GM10248 (cell line): ENCODE results near the gene SLC7A9.

ENCODE experiments used
- CTCF ChIA-PET: fragments of 300-600 bp; sonication (Branson Sonifier 250); formaldehyde crosslinking; extraction: SDS; loops from one replicate; lab custom pipeline; 2021; ENCODE audit warnings: antibody characterized with exemption; lab: Yijun Ruan, JAX
- POLR2A ChIA-PET: fragments of 350-650 bp; sonication (Branson Sonifier 250); formaldehyde crosslinking; extraction: SDS; loops from one replicate; lab custom pipeline; 2020; ENCODE audit warnings: antibody characterized with exemption; lab: Yijun Ruan, JAX
- DNase-seq: peaks from one replicate; pipeline ENCODE4 v3.0.0; 2012; ENCODE audit errors: extremely low spot score
- TF ChIP-seq, protein P1 (sequence below): IDR thresholded peaks from 2 replicates; pipeline ENCODE4 v1.5.1; 2012; ENCODE audit warnings: mild to moderate bottlenecking, low read depth; ENCODE audit errors: extremely low read depth, missing control alignments, control extremely low read depth

Gene SLC7A9

DNA sequence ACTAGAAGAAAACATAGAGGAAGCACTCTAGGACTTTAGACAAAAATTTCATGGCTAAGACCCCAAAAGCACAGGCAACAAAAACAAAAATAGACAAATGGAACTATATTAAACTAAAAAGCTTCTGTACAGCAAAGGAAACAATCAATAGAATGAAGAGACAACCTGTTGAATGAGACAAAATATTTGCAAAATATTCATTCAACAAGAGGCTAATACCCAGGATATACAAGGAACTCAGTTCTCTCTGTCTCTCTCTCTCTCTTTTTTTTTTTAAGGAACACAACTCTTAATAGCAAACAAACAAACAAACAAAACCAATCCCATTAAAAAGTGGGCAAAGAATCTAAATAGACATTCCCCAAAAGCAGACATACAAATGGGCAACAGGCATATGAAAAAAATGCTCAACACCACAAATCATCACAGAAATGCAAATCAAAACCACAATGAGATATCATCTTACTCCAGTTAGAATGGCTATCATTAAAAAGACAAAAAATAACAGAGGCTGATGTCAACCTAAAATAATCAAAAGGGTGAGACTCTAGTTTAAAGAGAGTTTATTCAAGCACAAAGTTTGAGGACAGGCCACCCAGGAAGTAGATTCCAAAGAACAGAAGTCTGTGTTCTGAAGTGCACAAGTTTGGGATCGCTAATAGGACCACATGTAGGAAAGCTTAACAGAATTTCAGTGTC lies 27.1 kb upstream of the SLC7A9 start:
- TF ChIP-seq, protein P1, sequence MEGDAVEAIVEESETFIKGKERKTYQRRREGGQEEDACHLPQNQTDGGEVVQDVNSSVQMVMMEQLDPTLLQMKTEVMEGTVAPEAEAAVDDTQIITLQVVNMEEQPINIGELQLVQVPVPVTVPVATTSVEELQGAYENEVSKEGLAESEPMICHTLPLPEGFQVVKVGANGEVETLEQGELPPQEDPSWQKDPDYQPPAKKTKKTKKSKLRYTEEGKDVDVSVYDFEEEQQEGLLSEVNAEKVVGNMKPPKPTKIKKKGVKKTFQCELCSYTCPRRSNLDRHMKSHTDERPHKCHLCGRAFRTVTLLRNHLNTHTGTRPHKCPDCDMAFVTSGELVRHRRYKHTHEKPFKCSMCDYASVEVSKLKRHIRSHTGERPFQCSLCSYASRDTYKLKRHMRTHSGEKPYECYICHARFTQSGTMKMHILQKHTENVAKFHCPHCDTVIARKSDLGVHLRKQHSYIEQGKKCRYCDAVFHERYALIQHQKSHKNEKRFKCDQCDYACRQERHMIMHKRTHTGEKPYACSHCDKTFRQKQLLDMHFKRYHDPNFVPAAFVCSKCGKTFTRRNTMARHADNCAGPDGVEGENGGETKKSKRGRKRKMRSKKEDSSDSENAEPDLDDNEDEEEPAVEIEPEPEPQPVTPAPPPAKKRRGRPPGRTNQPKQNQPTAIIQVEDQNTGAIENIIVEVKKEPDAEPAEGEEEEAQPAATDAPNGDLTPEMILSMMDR = no peak
- no peak for DNase-seq
- CTCF ChIA-PET = interaction anchor here (1.0 kb wide), 1 partner anchor 11 kb away, joined by 3 read pairs; no protein-coding TSS in a partner anchor
- POLR2A ChIA-PET = no interaction called here

DNA sequence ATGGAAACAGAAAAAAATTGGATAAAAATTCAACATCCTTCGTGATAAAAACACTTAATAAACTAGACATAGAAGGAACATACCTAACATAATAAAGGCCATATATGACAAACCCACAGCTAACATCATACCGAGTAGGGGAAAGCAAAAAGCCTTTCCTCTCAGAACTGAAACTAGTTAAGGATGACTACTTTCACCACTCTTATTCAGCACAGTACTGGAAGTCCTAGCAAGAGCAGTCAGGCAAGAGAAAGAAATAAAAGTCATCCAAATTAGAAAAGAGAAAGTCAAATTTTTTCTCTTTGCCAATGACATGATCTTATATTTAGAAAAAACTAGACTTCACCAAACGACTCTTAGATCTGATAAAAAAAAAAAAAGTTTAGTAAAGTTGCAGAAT lies 25.8 kb upstream of the SLC7A9 start:
- TF ChIP-seq, protein P1 = no peak
- POLR2A ChIA-PET = no interaction called here
- CTCF ChIA-PET = interaction anchor here (1.0 kb wide), 1 partner anchor 10 kb away, joined by 3 read pairs; no protein-coding TSS in a partner anchor
- no peak for DNase-seq

DNA sequence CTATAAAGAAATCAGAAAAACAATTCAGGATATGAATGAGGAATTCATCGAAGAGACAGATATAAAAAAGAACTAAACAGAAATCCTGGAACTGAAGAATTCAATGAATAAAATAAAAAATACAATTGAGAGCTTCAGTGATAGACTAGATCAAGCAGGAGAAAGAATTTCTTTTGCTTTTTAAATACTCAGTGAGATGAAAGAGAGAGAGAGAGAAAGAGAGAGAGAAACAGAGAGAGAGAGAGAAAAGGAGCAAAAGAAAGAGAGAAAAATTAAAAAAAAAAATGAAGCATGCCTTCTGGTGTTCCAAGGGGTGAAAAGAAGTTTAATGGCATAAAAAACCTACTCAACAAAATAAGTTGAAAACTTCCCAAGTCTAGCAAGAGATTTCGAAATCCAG lies 22.0 kb upstream of the SLC7A9 start:
- ChIA-PET POLR2A (no interaction called here), CTCF (interaction anchor here (1.1 kb wide), 1 partner anchor 84 kb away, joined by 3 read pairs; no protein-coding TSS in a partner anchor)
- no peak for DNase-seq
- TF ChIP-seq, protein P1 = no peak

DNA sequence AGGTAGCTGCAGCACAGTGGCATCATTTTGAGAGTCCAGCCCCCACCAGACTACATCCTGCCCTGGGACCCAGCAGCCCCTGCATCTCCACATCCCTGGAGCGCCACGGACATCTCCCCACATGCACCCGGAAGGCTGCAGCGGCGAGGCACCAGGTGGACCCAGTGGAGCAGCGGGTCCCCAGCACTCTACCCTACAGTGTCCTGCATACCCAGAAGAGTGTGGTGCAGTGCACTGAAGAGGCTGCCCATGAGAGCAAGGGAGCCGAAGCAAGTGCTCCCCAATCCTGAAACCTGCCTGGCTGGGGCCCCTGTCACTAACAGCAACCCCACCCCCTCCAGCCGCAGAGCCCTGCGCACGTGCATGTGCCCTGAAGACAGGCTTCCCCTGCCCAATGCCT lies 21.3 kb upstream of the SLC7A9 start:
- no peak for DNase-seq
- POLR2A ChIA-PET = no interaction called here
- CTCF ChIA-PET = no interaction called here
- TF ChIP-seq, protein P1 = no peak

DNA sequence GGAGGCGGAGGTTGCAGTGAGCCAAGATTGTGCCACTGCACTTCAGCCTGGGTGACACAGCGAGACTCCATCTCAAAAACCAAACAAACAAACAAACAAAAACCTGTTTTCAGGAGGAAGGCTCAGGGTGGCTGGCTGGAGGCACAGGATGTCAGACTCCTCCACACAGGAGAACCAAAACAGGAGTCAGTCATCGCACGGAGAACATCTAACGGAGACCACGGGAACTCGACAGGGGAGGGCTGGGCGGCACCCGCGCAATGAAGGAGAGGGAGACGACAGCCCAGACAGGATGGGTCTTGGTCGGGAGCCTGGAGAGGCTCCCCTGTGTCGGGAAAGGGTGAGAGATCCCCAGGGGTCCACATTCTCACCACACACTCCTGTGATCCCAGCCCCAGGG lies 20.8 kb upstream of the SLC7A9 start:
- ChIA-PET POLR2A (no interaction called here), CTCF (no interaction called here)
- TF ChIP-seq, protein P1 = no peak
- no peak for DNase-seq

DNA sequence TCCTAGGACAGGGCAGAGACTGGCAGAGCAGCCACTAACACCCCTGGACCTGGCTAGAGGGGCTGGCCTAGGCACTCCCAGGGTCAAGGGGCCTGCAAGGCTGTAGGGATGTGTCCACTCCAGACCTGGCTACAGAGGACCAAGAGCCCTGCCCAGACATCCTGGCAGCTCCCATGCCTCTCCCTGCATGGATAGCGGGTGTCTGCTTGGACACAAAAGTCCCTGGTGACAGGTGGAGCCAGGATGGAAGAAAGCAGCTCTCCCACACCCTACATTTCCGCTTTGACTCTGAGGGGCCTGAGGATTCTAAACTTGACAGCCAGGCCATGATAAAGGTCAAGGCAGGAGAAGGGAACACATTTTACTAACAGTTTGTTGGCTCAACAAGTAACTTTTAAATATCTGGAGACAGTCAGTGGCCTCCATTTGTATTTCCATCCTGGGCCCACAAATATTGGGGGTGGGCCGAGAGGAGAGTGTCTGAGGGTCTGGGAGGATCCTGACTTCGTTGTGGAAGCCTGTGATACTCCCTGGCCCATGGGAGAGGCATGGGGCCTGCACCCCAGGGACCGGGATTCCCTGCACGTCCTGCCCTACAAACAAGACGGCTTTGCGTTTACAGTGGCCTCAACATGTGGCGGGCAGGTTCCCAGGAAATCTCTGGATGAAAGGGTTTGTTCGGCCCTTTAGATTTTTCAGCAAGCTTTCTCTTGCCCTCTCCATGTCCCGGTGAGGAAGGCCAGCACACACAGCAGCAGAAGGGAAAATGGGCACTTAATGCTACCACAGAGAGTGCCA lies 19.8 kb upstream of the SLC7A9 start:
- no peak for DNase-seq
- TF ChIP-seq, protein P1 = no peak
- ChIA-PET CTCF (no interaction called here), POLR2A (no interaction called here)
